ENCODE measurements around the gene RAPGEF2. TPM values are rescaled to one million over a fixed set of nuclear protein-coding genes. Genes with fewer than 3 reads are reported as not detected.

Gene RAPGEF2
- total RNA-seq, 4 donors from 2014 or later, result 60.2 to 109 (median 79.7) TPM

GRCh38 chr4:159222043-159222552 is 119.2 kb downstream of the RAPGEF2 start:
- peak overlapping the region in 1 of 3 donors; percentile 12 for H3K27ac ChIP-seq
- no peaks in the 10 kb centered on the region for H3K9me3 ChIP-seq
- 71 to 83% methylated on average over 4 of the region's 4 CpGs for WGBS, 2 donors
- TF ChIP-seq, protein P1, sequence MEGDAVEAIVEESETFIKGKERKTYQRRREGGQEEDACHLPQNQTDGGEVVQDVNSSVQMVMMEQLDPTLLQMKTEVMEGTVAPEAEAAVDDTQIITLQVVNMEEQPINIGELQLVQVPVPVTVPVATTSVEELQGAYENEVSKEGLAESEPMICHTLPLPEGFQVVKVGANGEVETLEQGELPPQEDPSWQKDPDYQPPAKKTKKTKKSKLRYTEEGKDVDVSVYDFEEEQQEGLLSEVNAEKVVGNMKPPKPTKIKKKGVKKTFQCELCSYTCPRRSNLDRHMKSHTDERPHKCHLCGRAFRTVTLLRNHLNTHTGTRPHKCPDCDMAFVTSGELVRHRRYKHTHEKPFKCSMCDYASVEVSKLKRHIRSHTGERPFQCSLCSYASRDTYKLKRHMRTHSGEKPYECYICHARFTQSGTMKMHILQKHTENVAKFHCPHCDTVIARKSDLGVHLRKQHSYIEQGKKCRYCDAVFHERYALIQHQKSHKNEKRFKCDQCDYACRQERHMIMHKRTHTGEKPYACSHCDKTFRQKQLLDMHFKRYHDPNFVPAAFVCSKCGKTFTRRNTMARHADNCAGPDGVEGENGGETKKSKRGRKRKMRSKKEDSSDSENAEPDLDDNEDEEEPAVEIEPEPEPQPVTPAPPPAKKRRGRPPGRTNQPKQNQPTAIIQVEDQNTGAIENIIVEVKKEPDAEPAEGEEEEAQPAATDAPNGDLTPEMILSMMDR (IDR thresholded peaks at IDR 0.05), result no peak
- no peak for TF ChIP-seq POLR2A (IDR thresholded peaks at IDR 0.05)
- H3K36me3 ChIP-seq, result no peaks in the 10 kb centered on the region
- DNase-seq, result no peak
- H3K4me3 ChIP-seq (replicated peaks in 1 of 3), result no peak overlapping the region
- H3K27me3 ChIP-seq, result no peaks in the 10 kb centered on the region
- peaks cover 8 to 19% of the 10 kb centered on the region in 2 donors for H3K4me1 ChIP-seq
- intact Hi-C loops (cut with DNase I), result no loop called here

DNA sequence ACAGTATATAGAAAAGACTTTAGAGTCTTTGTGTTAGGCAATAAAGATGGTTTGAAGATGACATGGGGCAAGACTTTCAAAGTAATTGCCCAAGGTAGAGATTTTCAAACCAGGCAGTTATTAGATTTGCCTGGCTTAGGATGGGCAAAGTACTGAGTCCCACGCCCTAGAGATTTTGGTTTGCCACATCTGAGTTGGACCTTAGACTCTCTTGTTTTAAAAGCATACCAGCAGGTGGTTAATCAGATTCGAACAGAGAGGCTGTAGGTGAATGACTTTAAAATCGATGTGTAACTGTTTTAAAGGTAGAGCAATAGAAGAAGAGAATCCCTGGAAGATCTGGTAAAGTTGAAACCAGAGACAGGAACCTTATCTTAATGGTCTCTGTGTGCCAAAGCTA is 121.5 kb downstream of the RAPGEF2 start:
- no peak for DNase-seq
- TF ChIP-seq, protein P1 (IDR thresholded peaks at IDR 0.05), result no peak
- no peak for TF ChIP-seq POLR2A (IDR thresholded peaks at IDR 0.05)
- intact Hi-C loops (cut with DNase I), result no loop called here
- Histone ChIP-seq H3K4me1 (peaks cover 28 to 34% of the 10 kb centered on the region in 2 donors), H3K27ac (no peak overlapping the region), H3K27me3 (no peaks in the 10 kb centered on the region), H3K36me3 (no peaks in the 10 kb centered on the region), H3K9me3 (no peaks in the 10 kb centered on the region), H3K4me3 (replicated peaks in 1 of 3) (no peak overlapping the region)
- 93 to 95% methylated on average over 3 of the region's 3 CpGs for WGBS, 2 donors

- peak overlapping the region; percentile 65 to 86 (median 86) for H3K27ac ChIP-seq
- 64 to 71% methylated on average over 3 of the region's 3 CpGs for WGBS, 2 donors
- H3K4me1 ChIP-seq, result peaks cover 25 to 31% of the 10 kb centered on the region in 2 donors
- TF ChIP-seq, protein P1 (IDR thresholded peaks at IDR 0.05), result no peak
- no peak for TF ChIP-seq POLR2A (IDR thresholded peaks at IDR 0.05)
- H3K27me3 ChIP-seq, result no peaks in the 10 kb centered on the region
- no peaks in the 10 kb centered on the region for H3K9me3 ChIP-seq
- intact Hi-C loops (cut with DNase I), result no loop called here
- no peak overlapping the region for H3K4me3 ChIP-seq (replicated peaks in 1 of 3)
- H3K36me3 ChIP-seq, result no peaks in the 10 kb centered on the region
- no peak for DNase-seq
Observed at GRCh38 chr4:159227378-159227777, 124.5 kb downstream of the RAPGEF2 start.

DNA sequence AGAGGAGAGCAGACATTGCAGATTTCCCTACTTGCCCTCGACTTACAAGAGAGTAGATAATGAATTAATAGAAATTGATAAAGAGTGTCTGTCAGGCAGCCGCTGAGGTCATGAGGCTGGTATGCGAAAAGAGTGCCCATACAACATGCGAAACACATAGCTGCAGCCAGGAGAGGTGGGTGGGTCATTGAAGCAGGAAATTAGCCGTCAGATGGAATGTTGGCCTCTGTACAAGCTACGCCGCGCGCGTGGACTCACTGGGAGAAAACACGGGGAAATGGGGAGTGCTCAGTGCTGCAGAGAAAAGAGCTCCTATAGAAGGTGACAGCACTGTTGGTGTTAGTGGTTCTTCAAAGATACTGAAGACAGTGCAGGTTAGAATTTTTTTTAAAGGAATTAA is 125.1 kb downstream of the RAPGEF2 start:
- WGBS, 2 donors, result 4 to 8% methylated on average over 11 of the region's 11 CpGs
- H3K9me3 ChIP-seq, result no peaks in the 10 kb centered on the region
- TF ChIP-seq, protein P1 (IDR thresholded peaks at IDR 0.05), result peak in 4 of 6 experiments; percentile 18 to 47 (median 28)
- peak in 1 of 2 donors; percentile 52 for TF ChIP-seq POLR2A (IDR thresholded peaks at IDR 0.05)
- H3K36me3 ChIP-seq, result no peaks in the 10 kb centered on the region
- H3K4me1 ChIP-seq, result peaks cover 23 to 27% of the 10 kb centered on the region in 2 donors
- peak overlapping the region; percentile 65 to 86 (median 86) for H3K27ac ChIP-seq
- no peaks in the 10 kb centered on the region for H3K27me3 ChIP-seq
- intact Hi-C loops (cut with DNase I), result no loop called here
- DNase-seq, result peak; percentile 91 to 94
- peak overlapping the region in 1 of 3 donors; percentile 0 for H3K4me3 ChIP-seq (replicated peaks in 1 of 3)

DNA sequence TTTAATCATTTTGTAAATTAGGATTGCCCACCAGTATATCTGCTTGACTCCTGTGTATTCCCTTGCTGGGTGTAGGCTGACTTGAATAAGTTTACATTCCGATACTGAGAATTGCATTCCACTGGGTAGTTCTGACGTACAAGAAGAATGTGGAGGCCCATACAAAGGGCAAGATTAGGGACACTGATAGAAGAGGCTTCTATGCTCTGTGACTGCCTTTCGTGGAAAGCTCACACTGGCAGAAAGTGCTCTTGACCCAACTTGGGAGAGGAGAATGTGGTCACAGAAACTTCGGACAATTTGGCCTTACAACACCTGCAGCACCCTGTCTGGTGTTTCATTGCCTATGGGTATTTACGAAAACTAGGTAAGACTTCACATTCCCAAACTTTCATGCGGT is 126.3 kb downstream of the RAPGEF2 start:
- Histone ChIP-seq H3K9me3 (no peaks in the 10 kb centered on the region), H3K27ac (peak overlapping the region in 2 of 3 donors; percentile 65 to 86), H3K4me1 (peaks cover 23 to 27% of the 10 kb centered on the region in 2 donors), H3K4me3 (replicated peaks in 1 of 3) (no peak overlapping the region), H3K36me3 (no peaks in the 10 kb centered on the region), H3K27me3 (no peaks in the 10 kb centered on the region)
- 47 to 55% methylated on average over 6 of the region's 6 CpGs for WGBS, 2 donors
- DNase-seq, result no peak
- intact Hi-C loops (cut with DNase I), result no loop called here
- TF ChIP-seq, protein P1 (IDR thresholded peaks at IDR 0.05), result no peak

Measured in thyroid gland (tissue), 4 donors.